Neural cell (in vitro differentiated cells): ENCODE results near the gene MAST4. TPM values are rescaled to one million over a fixed set of nuclear protein-coding genes. Genes with fewer than 3 reads are reported as not detected.
"Not testable (repeated sequence)": the region's sequence is repeated elsewhere in the genome, so short reads cannot be mapped to it uniquely, and the experiment has no call there.

Experiments
- H2AFZ ChIP-seq: fragments of 200-600, 300-800 bp; sonication (generic), shearing (Covaris generic); 2 replicates; pipeline ENCODE4 v1.6.0; 2014; ENCODE audit warnings: low read depth, mild to moderate bottlenecking, antibody characterized with exemption, low read length, moderate library complexity
- H3F3A ChIP-seq: fragments of 200-600 bp; shearing (Covaris generic); 2 replicates; pipeline ENCODE4 v1.6.1; 2016; ENCODE audit warnings: mild to moderate bottlenecking, moderate library complexity, mixed read lengths, antibody characterized with exemption, low read length; ENCODE audit not compliant: insufficient read depth, poor library complexity, severe bottlenecking
- H3K27ac ChIP-seq: fragments of 200-600, 300-800 bp; sonication (generic), shearing (Covaris generic); 2 replicates; pipeline ENCODE4 v1.5.1; 2014; ENCODE audit warnings: mild to moderate bottlenecking, low read length, moderate library complexity
- H3K27me3 ChIP-seq: fragments of 300-800, 200-600 bp; sonication (generic), shearing (Covaris generic); 2 replicates; pipeline ENCODE4 v1.6.0; 2014; ENCODE audit warnings: mild to moderate bottlenecking, low read depth, low read length, moderate library complexity; ENCODE audit not compliant: insufficient read depth
- H3K36me3 ChIP-seq: fragments of 300-800, 200-600 bp; sonication (generic), shearing (Covaris generic); 2 replicates; pipeline ENCODE4 v1.5.1; 2014; ENCODE audit warnings: mild to moderate bottlenecking, antibody characterized with exemption, low read length, moderate library complexity; ENCODE audit not compliant: insufficient read depth
- H3K4me2 ChIP-seq: fragments of 300-800, 200-600 bp; sonication (generic), shearing (Covaris generic); 2 replicates; pipeline ENCODE4 v1.6.0; 2014; ENCODE audit warnings: mild to moderate bottlenecking, low read length
- H3K4me3 ChIP-seq: fragments of 300-800, 200-600 bp; sonication (generic), shearing (Covaris generic); 2 replicates; pipeline ENCODE4 v1.5.1; 2014; ENCODE audit warnings: mild to moderate bottlenecking, low read length, moderate library complexity
- H3K79me2 ChIP-seq: fragments of 200-600 bp; shearing (Covaris generic); replicated peaks from 2 replicates; pipeline ENCODE4 v1.6.0; 2014; ENCODE audit warnings: mild to moderate bottlenecking, low read length, moderate library complexity; ENCODE audit not compliant: insufficient read depth
- H3K9ac ChIP-seq: fragments of 300-800, 200-600 bp; sonication (generic), shearing (Covaris generic); 2 replicates; pipeline ENCODE4 v1.6.1; 2016; ENCODE audit warnings: mild to moderate bottlenecking, low read length, mixed read lengths
- H3K9me2 ChIP-seq: fragments of 200-600 bp; shearing (Covaris generic); 2 replicates; pipeline ENCODE4 v1.6.1; 2016; ENCODE audit warnings: mild to moderate bottlenecking, low read length, mixed read lengths; ENCODE audit not compliant: insufficient read depth
- H3K9me3 ChIP-seq: fragments of 200-600, 300-800 bp; sonication (generic), shearing (Covaris generic); 2 replicates; pipeline ENCODE4 v1.6.1; 2016; ENCODE audit warnings: mild to moderate bottlenecking, mixed run types, low read length, moderate library complexity, mixed read lengths
- H4K20me1 ChIP-seq: fragments of 200-600 bp; shearing (Covaris generic); 2 replicates; pipeline ENCODE4 v1.6.1; 2016; ENCODE audit warnings: mild to moderate bottlenecking, mixed run types; ENCODE audit not compliant: insufficient read depth
- CTCF ChIP-seq: fragments of 450-650 bp; IDR thresholded peaks from 2 replicates; pipeline ENCODE4 v1.5.1; 2014; ENCODE audit warnings: antibody characterized with exemption, mild to moderate bottlenecking, moderate library complexity; ENCODE audit not compliant: poor library complexity, severe bottlenecking
- EP300 ChIP-seq: fragments of 450-650 bp; conservative IDR thresholded peaks from 2 replicates; pipeline ENCODE4 v1.6.1; 2014; ENCODE audit warnings: antibody characterized with exemption, mild to moderate bottlenecking, moderate library complexity; ENCODE audit not compliant: poor library complexity, severe bottlenecking
- EZH2 ChIP-seq: fragments of 200-600, 300-800 bp; shearing (Covaris generic), sonication (generic); IDR thresholded peaks from 2 replicates; pipeline ENCODE4 v1.6.1; 2014; ENCODE audit warnings: antibody characterized with exemption, low read length, borderline replicate concordance, mild to moderate bottlenecking; ENCODE audit not compliant: insufficient read depth, poor library complexity, severe bottlenecking
- MXI1 ChIP-seq: fragments of 450-650 bp; conservative IDR thresholded peaks from 2 replicates; pipeline ENCODE4 v1.6.1; 2014; ENCODE audit warnings: antibody characterized with exemption, mild to moderate bottlenecking; ENCODE audit not compliant: poor library complexity, severe bottlenecking
- POLR2AphosphoS5 ChIP-seq: IDR thresholded peaks from 2 replicates; pipeline ENCODE4 v1.6.1; 2012
- RAD21 ChIP-seq: fragments of 450-650 bp; conservative IDR thresholded peaks from 2 replicates; pipeline ENCODE4 v1.6.1; 2014; ENCODE audit warnings: antibody characterized with exemption, mild to moderate bottlenecking, moderate library complexity
- REST ChIP-seq: IDR thresholded peaks from 2 replicates; pipeline ENCODE4 v1.6.1; 2012; ENCODE audit warnings: borderline replicate concordance
- SMC3 ChIP-seq: fragments of 450-650 bp; conservative IDR thresholded peaks from 2 replicates; pipeline ENCODE4 v1.6.1; 2014; ENCODE audit warnings: antibody characterized with exemption, mild to moderate bottlenecking, moderate library complexity; ENCODE audit not compliant: poor library complexity
- TAF1 ChIP-seq: IDR thresholded peaks from 2 replicates; pipeline ENCODE4 v1.6.1; 2012; ENCODE audit warnings: low read depth
- polyA plus RNA-seq: library from polyadenylated mRNA; depleted of rRNA; stranded (reverse); fragments of >200 nt; gene quantifications from 2 replicates; pipeline ENCODE4 v1.2.3, GENCODE V29; 2014

MAST4 gene
- polyA plus RNA-seq, 1 donor from 2014 or later = 2.3 TPM

GRCh38 chr5:67124556-67124955, 528.4 kb downstream of the MAST4 start:
- no peak overlapping the region for H2AFZ ChIP-seq
- H3K9me3 ChIP-seq = no peaks in the 10 kb centered on the region
- no peaks in the 10 kb centered on the region for H3K36me3 ChIP-seq
- H3K9ac ChIP-seq = no peak overlapping the region
- no peaks in the 10 kb centered on the region for H3K27me3 ChIP-seq
- no peaks in the 10 kb centered on the region for H4K20me1 ChIP-seq
- H3K79me2 ChIP-seq = no peaks in the 10 kb centered on the region
- no peak overlapping the region for H3K4me3 ChIP-seq
- H3K4me2 ChIP-seq = no peak overlapping the region
- no peak overlapping the region for H3K27ac ChIP-seq
- no peaks in the 10 kb centered on the region for H3F3A ChIP-seq
- H3K9me2 ChIP-seq = no peaks in the 10 kb centered on the region
- no peak for TF ChIP-seq RAD21
- no peak for TF ChIP-seq POLR2AphosphoS5
- no peak for TF ChIP-seq CTCF
- no peak for TF ChIP-seq EZH2
- no peak for TF ChIP-seq REST

DNA sequence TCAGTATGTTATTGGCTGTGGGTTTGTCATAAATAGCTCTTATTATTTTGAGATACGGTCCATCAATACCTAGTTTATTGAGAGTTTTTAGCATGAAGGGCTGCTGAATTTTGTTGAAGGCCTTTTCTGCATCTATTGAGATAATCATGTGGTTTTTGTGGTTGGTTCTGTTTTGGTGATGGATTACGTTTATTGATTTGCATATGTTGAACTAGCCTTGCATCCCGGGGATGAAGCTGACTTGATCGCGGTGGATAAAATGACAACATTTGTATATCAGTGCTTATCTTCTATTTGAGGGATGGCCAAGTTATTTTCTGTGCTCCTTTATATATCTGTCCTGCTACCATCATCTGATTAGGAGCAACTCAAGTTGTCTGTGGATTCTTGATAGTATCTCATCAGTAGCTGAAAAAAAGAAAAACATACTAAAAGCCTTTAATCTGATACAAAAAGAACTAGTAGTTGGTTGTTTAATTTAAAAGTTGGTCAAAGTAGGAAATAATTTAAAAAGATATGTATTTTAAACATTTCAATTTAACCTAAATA, 531.2 kb downstream of the MAST4 start:
- not testable (repeated sequence) for H3K36me3 ChIP-seq, H3F3A ChIP-seq, H4K20me1 ChIP-seq, H3K4me2 ChIP-seq, H3K9me2 ChIP-seq, H3K9ac ChIP-seq, H3K9me3 ChIP-seq, H3K4me3 ChIP-seq, H2AFZ ChIP-seq, H3K79me2 ChIP-seq, H3K27ac ChIP-seq, H3K27me3 ChIP-seq

GRCh38 chr5:67129768-67130167, 533.6 kb downstream of the MAST4 start:
- H3K27me3 ChIP-seq = no peaks in the 10 kb centered on the region
- TF ChIP-seq MXI1 (no peak), TAF1 (no peak), CTCF (no peak), SMC3 (no peak), POLR2AphosphoS5 (no peak), RAD21 (no peak), REST (no peak), EZH2 (no peak), EP300 (no peak)
- no peaks in the 10 kb centered on the region for H3F3A ChIP-seq
- H3K27ac ChIP-seq = no peak overlapping the region
- no peaks in the 10 kb centered on the region for H3K9me3 ChIP-seq
- H3K79me2 ChIP-seq = no peaks in the 10 kb centered on the region
- H2AFZ ChIP-seq = no peak overlapping the region
- H3K4me3 ChIP-seq = no peak overlapping the region
- H3K9ac ChIP-seq = no peak overlapping the region
- no peaks in the 10 kb centered on the region for H3K36me3 ChIP-seq
- no peaks in the 10 kb centered on the region for H4K20me1 ChIP-seq
- H3K9me2 ChIP-seq = no peaks in the 10 kb centered on the region
- H3K4me2 ChIP-seq = no peak overlapping the region
